Measurements from ENCODE around the gene BNC2. TPM values are rescaled to one million over a fixed set of nuclear protein-coding genes. Genes with fewer than 3 reads are reported as not detected.

BNC2 gene
- total RNA-seq, 2 experiments from 2014 or later: not detected

DNA sequence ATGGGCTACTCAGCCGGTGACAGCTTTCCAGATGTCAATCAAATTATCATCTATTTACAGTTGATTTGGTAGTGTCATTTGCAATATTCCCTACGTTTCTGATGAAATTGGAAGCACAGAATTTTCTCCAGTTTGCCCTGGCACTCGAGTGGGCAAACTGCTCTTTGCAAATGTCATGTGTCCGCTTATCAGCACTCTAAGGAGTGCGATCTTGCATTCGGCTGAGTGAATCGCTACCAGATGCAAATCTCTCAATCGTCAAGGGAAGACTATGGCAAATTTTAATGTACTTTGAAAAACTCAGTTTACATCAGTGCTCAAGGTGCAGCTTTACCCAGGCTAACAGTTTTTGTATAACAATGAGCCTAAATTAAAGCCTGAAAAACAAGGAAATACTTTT lies 66.8 kb downstream of the BNC2 start:
- Histone ChIP-seq H3K27ac (ENCODE audit: low read depth in 1 of 2, low read length in 2 of 2) (no peak overlapping the region), H3K4me1 (ENCODE audit: insufficient read depth, low read length) (no peaks in the 10 kb centered on the region), H3K4me3 (ENCODE audit: low read length) (no peak overlapping the region), H3K36me3 (ENCODE audit: insufficient read depth, low read length) (no peaks in the 10 kb centered on the region), H3K27me3 (ENCODE audit: control insufficient read depth in 1 of 2, insufficient read depth in 2 of 2, low read length in 2 of 2) (no peaks in the 10 kb centered on the region), H3K9me3 (ENCODE audit: control insufficient read depth in 1 of 2, insufficient read depth in 1 of 2, low read length in 2 of 2) (peaks cover 0 to 8% of the 10 kb centered on the region in 2 experiments)
- Mint-ChIP-seq H3K27me3 (no peaks in the 10 kb centered on the region), H3K27ac (no peak overlapping the region), H3K9me3 (peaks cover 3% of the 10 kb centered on the region), H3K4me1 (ENCODE audit: low read depth) (no peaks in the 10 kb centered on the region), H3K36me3 (ENCODE audit: low read depth) (no peaks in the 10 kb centered on the region), H3K4me3 (no peak overlapping the region)
- CTCF ChIA-PET: no interaction called here
- POLR2A ChIA-PET: no interaction called here
- no peak for ATAC-seq (ENCODE audit: poor library complexity)
- intact Hi-C loops (cut with DNase I, micrococcal nuclease): no loop called here
- TF ChIP-seq CTCF (IDR thresholded peaks at IDR 0.05): no peak
- no peak for DNase-seq

DNA sequence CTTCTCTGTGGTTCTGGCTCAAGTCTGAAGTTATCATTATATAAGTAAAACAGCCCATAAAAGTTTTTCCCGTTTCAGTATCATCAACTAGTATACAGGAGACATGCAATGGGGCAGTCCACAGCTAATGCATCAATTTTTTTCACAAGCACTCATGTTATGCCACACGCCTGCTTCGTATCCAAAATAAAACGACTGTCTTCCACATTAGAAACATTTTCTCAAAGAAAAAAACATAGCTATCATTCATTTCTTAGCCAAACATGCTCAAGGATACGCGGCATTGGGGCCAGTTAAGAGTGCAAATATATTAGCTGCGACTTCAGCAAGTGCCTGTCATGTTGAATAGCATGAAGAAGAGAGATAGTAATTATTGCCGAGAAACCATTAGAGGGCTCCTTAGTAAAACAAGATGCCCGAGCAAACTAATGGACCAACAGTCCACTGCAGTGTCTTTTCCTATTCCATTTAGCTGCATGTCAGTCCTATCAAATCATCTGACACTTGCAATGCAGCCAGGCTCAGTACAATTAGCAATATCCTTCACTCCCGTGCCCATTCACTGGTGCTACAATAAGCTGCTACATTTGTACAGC lies 68.5 kb downstream of the BNC2 start:
- intact Hi-C loops (cut with DNase I, micrococcal nuclease): no loop called here
- no peaks in the 10 kb centered on the region for H3K27me3 Mint-ChIP-seq
- Histone ChIP-seq H3K27me3 (ENCODE audit: control insufficient read depth in 1 of 2, insufficient read depth in 2 of 2, low read length in 2 of 2) (no peaks in the 10 kb centered on the region), H3K27ac (ENCODE audit: low read depth in 1 of 2, low read length in 2 of 2) (no peak overlapping the region), H3K4me3 (ENCODE audit: low read length) (no peak overlapping the region), H3K4me1 (ENCODE audit: insufficient read depth, low read length) (no peaks in the 10 kb centered on the region), H3K9me3 (ENCODE audit: control insufficient read depth in 1 of 2, insufficient read depth in 1 of 2, low read length in 2 of 2) (peaks cover 0 to 8% of the 10 kb centered on the region in 2 experiments), H3K36me3 (ENCODE audit: insufficient read depth, low read length) (no peaks in the 10 kb centered on the region)
- H3K9me3 Mint-ChIP-seq: peaks cover 6% of the 10 kb centered on the region
- DNase-seq (no peak), ATAC-seq (ENCODE audit: poor library complexity) (no peak)
- H3K4me3 Mint-ChIP-seq: no peak overlapping the region
- no peaks in the 10 kb centered on the region for H3K36me3 Mint-ChIP-seq (ENCODE audit: low read depth)
- H3K4me1 Mint-ChIP-seq (ENCODE audit: low read depth): no peaks in the 10 kb centered on the region
- ChIA-PET POLR2A (no interaction called here), CTCF (no interaction called here)
- H3K27ac Mint-ChIP-seq: no peak overlapping the region
- TF ChIP-seq CTCF (IDR thresholded peaks at IDR 0.05): no peak

- Histone ChIP-seq H3K36me3 (ENCODE audit: insufficient read depth, low read length) (no peaks in the 10 kb centered on the region), H3K27ac (ENCODE audit: low read depth in 1 of 2, low read length in 2 of 2) (no peak overlapping the region), H3K9me3 (ENCODE audit: control insufficient read depth in 1 of 2, insufficient read depth in 1 of 2, low read length in 2 of 2) (peaks cover 0 to 6% of the 10 kb centered on the region in 2 experiments), H3K4me3 (ENCODE audit: low read length) (no peak overlapping the region), H3K27me3 (ENCODE audit: control insufficient read depth in 1 of 2, insufficient read depth in 2 of 2, low read length in 2 of 2) (no peaks in the 10 kb centered on the region), H3K4me1 (ENCODE audit: insufficient read depth, low read length) (no peaks in the 10 kb centered on the region)
- Mint-ChIP-seq H3K9me3 (peaks cover 13% of the 10 kb centered on the region), H3K36me3 (ENCODE audit: low read depth) (no peaks in the 10 kb centered on the region), H3K4me3 (no peak overlapping the region), H3K27ac (no peak overlapping the region), H3K4me1 (ENCODE audit: low read depth) (no peaks in the 10 kb centered on the region), H3K27me3 (no peaks in the 10 kb centered on the region)
- intact Hi-C loops (cut with DNase I, micrococcal nuclease): no loop called here
- ATAC-seq (ENCODE audit: poor library complexity): no peak
- ChIA-PET CTCF (no interaction called here), POLR2A (no interaction called here)
- no peak for DNase-seq
- no peak for TF ChIP-seq CTCF (IDR thresholded peaks at IDR 0.05)
These were observed 74.1 kb downstream of the BNC2 start for GRCh38 chr9:16796304-16796825.
